ENCODE results near the gene STYK1. TPM values are rescaled to one million over a fixed set of nuclear protein-coding genes. Genes with fewer than 3 reads are reported as not detected.

STYK1 gene
- total and polyA plus RNA-seq, 9 of the 15 experiments (the other 6 are each of a cell fraction or from before 2014, with no cell fraction given): 0.31 to 1.8 (median 0.64) TPM

- Histone ChIP-seq H3K9me1 (ENCODE audit: control insufficient read depth, insufficient read depth, low read length) (no peaks in the 10 kb centered on the region), H3K4me3 (no peak overlapping the region), H3K36me3 (ENCODE audit: control insufficient read depth, insufficient read depth, low read length) (no peaks in the 10 kb centered on the region), H3K27ac (ENCODE audit: extremely low read depth, low read depth, low read length) (no peak overlapping the region), H3K4me2 (ENCODE audit: insufficient read depth, low read length) (no peak overlapping the region), H4K20me1 (replicated peaks; ENCODE audit: control insufficient read depth, insufficient read depth, low read length) (no peaks in the 10 kb centered on the region), H3K9ac (ENCODE audit: insufficient read depth in 1 of 2, low read depth in 2 of 2, low read length in 2 of 2) (no peak overlapping the region), H3K27me3 (ENCODE audit: control insufficient read depth in 2 of 2, insufficient read depth in 2 of 2, low read length in 2 of 2) (no peaks in the 10 kb centered on the region), H2AFZ (ENCODE audit: low read depth, low read length) (peak overlapping the region; percentile 73), H3K9me3 (replicated peaks; ENCODE audit: control insufficient read depth, insufficient read depth, low read depth, low read length) (no peaks in the 10 kb centered on the region), H3K79me2 (ENCODE audit: control insufficient read depth, insufficient read depth, low read length) (no peaks in the 10 kb centered on the region), H3K4me1 (replicated peaks in 1 of 2; ENCODE audit: control insufficient read depth in 2 of 2, insufficient read depth in 2 of 2, low read length in 2 of 2) (peaks cover 0 to 15% of the 10 kb centered on the region in 2 experiments; a peak in 2 of 5 replicates)
- intact Hi-C loops (cut with micrococcal nuclease): no loop called here
- ATAC-seq (peak; percentile 36; the same call in 2 of the 3 replicates), DNase-seq (ENCODE audit: extremely low read depth in 1 of 4, low spot score in 3 of 4) (no peak), FAIRE-seq (no peak)
- WGBS (ENCODE audit: insufficient coverage, low coverage, missing lambda C conversion rate): 63% methylated on average over 10 of the region's 10 CpGs
- CTCF ChIA-PET (ENCODE audit: low intra/inter-chr PET ratio): no interaction called here
- no TSS peak for BruUV-seq (replicated peaks)
- in situ Hi-C loops (cut with MboI): no loop called here
- POLR2A ChIA-PET: no interaction called here
- TF ChIP-seq ZBTB34 (CRISPR knock-in tag; IDR thresholded peaks at IDR 0.05) (no peak), ESRRB (CRISPR knock-in tag; IDR thresholded peaks at IDR 0.05; ENCODE audit: borderline replicate concordance) (no peak), HCFC1 (IDR thresholded peaks at IDR 0.05; ENCODE audit: low read depth, low read length) (no peak), FOXP1 (CRISPR knock-in tag; IDR thresholded peaks at IDR 0.05) (no peak), TSHZ1 (CRISPR knock-in tag; IDR thresholded peaks at IDR 0.05) (no peak), NFATC3 (IDR thresholded peaks at IDR 0.05) (no peak), MAFG (tag; conservative IDR thresholded peaks at IDR 0.05) (peak; percentile 83), ZNF316 (IDR thresholded peaks at IDR 0.05) (peak; percentile 83), DPF2 (IDR thresholded peaks at IDR 0.05) (no peak), NFE2L1 (tag; IDR thresholded peaks at IDR 0.05; ENCODE audit: borderline replicate concordance, low read depth) (peak; percentile 6; the same call in 1 of the 2 replicates), BACH1 (tag; IDR thresholded peaks at IDR 0.05) (peak; percentile 62; the same call in 1 of the 2 replicates), MBD2 (IDR thresholded peaks at IDR 0.05; ENCODE audit: borderline replicate concordance, low read depth) (no peak), CHD2 (IDR thresholded peaks at IDR 0.05; ENCODE audit: low read depth, low read length) (no peak)
- TF ChIP-seq, protein P1, sequence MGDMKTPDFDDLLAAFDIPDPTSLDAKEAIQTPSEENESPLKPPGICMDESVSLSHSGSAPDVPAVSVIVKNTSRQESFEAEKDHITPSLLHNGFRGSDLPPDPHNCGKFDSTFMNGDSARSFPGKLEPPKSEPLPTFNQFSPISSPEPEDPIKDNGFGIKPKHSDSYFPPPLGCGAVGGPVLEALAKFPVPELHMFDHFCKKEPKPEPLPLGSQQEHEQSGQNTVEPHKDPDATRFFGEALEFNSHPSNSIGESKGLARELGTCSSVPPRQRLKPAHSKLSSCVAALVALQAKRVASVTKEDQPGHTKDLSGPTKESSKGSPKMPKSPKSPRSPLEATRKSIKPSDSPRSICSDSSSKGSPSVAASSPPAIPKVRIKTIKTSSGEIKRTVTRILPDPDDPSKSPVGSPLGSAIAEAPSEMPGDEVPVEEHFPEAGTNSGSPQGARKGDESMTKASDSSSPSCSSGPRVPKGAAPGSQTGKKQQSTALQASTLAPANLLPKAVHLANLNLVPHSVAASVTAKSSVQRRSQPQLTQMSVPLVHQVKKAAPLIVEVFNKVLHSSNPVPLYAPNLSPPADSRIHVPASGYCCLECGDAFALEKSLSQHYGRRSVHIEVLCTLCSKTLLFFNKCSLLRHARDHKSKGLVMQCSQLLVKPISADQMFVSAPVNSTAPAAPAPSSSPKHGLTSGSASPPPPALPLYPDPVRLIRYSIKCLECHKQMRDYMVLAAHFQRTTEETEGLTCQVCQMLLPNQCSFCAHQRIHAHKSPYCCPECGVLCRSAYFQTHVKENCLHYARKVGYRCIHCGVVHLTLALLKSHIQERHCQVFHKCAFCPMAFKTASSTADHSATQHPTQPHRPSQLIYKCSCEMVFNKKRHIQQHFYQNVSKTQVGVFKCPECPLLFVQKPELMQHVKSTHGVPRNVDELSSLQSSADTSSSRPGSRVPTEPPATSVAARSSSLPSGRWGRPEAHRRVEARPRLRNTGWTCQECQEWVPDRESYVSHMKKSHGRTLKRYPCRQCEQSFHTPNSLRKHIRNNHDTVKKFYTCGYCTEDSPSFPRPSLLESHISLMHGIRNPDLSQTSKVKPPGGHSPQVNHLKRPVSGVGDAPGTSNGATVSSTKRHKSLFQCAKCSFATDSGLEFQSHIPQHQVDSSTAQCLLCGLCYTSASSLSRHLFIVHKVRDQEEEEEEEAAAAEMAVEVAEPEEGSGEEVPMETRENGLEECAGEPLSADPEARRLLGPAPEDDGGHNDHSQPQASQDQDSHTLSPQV (IDR thresholded peaks at IDR 0.05): 0 out of 2 replicates have a peak, but pooled peaks have one; percentile 24
Measured at GRCh38 chr12:10620078-10620779, 53.6 kb downstream of the STYK1 start.

All from K562 (cell line).